ENCODE measurements around the gene KIAA1217.
"Not testable (repeated sequence)": the region's sequence is repeated elsewhere in the genome, so short reads cannot be mapped to it uniquely, and the experiment has no call there.

Gene KIAA1217

GRCh38 chr10:24315211-24315610, 106.3 kb downstream of the KIAA1217 start:
- no peak for DNase-seq (ENCODE audit: low spot score)
- no peak for TF ChIP-seq CTCF (IDR thresholded peaks at IDR 0.05; ENCODE audit: extremely low read depth, missing control alignments)

GRCh38 chr10:24318517-24318916, 109.6 kb downstream of the KIAA1217 start:
- TF ChIP-seq CTCF (IDR thresholded peaks at IDR 0.05; ENCODE audit: extremely low read depth, missing control alignments), result no peak
- DNase-seq (ENCODE audit: low spot score), result no peak

GRCh38 chr10:24320373-24320772, 111.4 kb downstream of the KIAA1217 start:
- no peak for TF ChIP-seq CTCF (IDR thresholded peaks at IDR 0.05; ENCODE audit: extremely low read depth, missing control alignments)
- DNase-seq (ENCODE audit: low spot score), result no peak

- TF ChIP-seq CTCF (IDR thresholded peaks at IDR 0.05; ENCODE audit: extremely low read depth, missing control alignments), result no peak
Measured at GRCh38 chr10:24324651-24325050, 115.7 kb downstream of the KIAA1217 start.

GRCh38 chr10:24331457-24331856, 122.5 kb downstream of the KIAA1217 start:
- no peak for TF ChIP-seq CTCF (IDR thresholded peaks at IDR 0.05; ENCODE audit: extremely low read depth, missing control alignments)
- no peak for DNase-seq (ENCODE audit: low spot score)

More at GRCh38 chr10:24324651-24325050, 115.7 kb downstream of the KIAA1217 start:
- DNase-seq (ENCODE audit: low spot score), result no peak

- no peak for DNase-seq (ENCODE audit: low spot score)
- TF ChIP-seq CTCF (IDR thresholded peaks at IDR 0.05; ENCODE audit: extremely low read depth, missing control alignments), result no peak
Measured at GRCh38 chr10:24333736-24334135, 124.8 kb downstream of the KIAA1217 start.

GRCh38 chr10:24334279-24334939, 125.5 kb downstream of the KIAA1217 start:
- DNase-seq (ENCODE audit: low spot score), result no peak
- TF ChIP-seq CTCF (IDR thresholded peaks at IDR 0.05; ENCODE audit: extremely low read depth, missing control alignments), result no peak

GRCh38 chr10:24337723-24338122, 128.8 kb downstream of the KIAA1217 start:
- not testable (repeated sequence) for DNase-seq (ENCODE audit: low spot score)

All from GM20000 (cell line).